ENCODE data around the gene FOXN4.
A peak's percentile ranks its signal among the peaks of the same experiment; 100 is the strongest.

FOXN4 gene

GRCh38 chr12:109277899-109278762 lies 31.0 kb downstream of the FOXN4 start:
- DNase-seq: no peak

- no peak for DNase-seq
Measured at GRCh38 chr12:109277255-109277898, 31.7 kb downstream of the FOXN4 start.

GRCh38 chr12:109276160-109276559 lies 32.9 kb downstream of the FOXN4 start:
- no peak for DNase-seq

DNA sequence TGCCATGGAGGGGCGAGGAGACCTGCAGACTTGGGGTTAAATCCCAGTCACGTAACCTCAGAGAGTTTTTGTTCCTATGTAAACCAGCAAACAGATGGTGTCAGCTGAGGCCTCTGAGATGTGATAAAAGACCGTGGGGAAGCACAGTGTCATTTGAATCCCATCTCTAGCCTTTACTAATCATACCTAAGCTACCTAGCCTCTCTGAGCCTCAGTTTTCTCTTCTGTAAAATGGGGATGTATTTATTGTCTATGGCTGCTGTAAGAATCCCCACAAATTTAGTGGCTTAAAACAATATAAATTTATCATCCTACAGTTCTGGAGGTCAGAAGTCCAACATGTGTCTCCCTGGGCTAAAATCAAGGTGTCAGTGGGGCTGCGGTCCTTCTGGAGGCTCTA lies 33.9 kb downstream of the FOXN4 start:
- DNase-seq: no peak

GRCh38 chr12:109274381-109274780 lies 34.7 kb downstream of the FOXN4 start:
- DNase-seq: no peak

DNA sequence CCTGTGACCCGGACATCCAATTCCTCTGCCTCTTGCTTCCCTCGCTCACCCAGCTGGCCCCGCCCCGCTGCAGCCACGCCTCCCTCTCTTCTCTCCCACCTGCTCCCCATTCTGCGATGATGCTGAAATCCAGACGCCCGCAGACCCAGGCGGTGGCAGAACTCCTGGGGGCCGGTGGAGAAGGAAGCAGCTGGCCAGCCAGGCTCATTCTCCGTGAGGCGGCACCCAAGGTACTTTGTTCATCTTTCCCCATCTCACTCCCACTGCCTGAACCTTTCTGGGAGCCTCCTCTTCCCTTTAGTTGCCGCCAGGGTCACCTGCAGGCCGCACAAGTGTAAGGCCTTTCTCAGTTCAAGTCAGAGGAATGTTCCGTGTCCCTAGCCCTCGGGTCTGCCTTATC lies 35.7 kb downstream of the FOXN4 start:
- DNase-seq: no peak

- no peak for DNase-seq
Measured at GRCh38 chr12:109271418-109271817, 37.7 kb downstream of the FOXN4 start.

DNA sequence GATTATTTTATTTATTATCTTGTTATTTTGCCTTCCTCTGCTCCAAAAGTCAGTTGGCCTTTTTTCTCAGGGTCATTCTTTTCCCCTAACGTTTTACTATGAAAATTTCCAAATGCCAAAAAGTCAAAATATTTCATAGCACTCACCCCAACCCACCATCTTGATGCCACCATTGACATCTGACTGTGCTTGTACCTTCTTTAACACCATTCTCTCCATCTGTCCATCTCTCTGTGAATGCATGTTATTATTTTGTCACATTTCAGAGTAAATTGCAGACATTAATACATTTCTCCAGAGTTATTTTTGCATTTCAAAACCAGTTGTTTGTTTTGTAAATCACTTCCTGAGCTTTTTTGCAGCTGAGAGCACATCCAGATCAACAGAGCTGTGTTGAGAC lies 38.6 kb downstream of the FOXN4 start:
- no peak for DNase-seq

DNA sequence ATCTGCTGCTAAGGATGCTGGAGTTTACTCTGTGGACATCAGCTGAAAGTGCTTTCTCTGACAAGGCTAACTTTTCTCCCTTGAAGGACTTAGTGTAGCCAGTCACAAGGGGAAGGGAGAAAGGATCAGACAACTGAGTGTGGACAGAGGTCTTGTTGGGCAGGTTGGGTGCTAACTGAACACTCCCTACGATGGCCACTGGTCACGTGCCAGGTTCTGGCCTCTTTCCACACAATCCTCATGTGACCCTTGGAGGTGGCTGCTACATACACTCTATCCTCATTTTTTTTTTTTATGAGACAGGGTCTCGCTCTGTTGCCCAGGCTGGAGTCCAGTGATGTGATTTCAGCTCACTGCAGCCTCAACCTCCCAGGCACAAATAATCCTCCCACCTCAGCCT lies 39.7 kb downstream of the FOXN4 start:
- DNase-seq: no peak

DNA sequence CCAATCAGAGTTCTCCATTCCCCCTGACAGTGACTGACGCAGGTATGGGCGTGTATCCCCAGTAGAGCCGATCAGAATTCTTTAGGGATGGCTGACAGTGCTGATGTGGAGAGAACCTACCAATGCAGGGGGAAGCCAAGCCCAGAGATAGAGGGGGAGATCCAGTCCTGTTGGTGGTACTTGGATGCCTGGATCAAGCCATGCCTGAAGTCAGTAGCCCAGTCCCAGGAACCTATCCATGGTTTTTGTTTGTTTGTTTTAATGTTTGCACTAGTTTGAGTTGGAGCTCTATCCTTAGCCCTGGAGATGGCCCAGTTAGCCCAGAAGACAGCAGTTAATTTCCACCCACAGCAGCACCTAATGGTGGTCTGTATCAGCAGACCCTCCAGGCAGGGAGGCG lies 40.2 kb downstream of the FOXN4 start:
- DNase-seq: no peak

DNA sequence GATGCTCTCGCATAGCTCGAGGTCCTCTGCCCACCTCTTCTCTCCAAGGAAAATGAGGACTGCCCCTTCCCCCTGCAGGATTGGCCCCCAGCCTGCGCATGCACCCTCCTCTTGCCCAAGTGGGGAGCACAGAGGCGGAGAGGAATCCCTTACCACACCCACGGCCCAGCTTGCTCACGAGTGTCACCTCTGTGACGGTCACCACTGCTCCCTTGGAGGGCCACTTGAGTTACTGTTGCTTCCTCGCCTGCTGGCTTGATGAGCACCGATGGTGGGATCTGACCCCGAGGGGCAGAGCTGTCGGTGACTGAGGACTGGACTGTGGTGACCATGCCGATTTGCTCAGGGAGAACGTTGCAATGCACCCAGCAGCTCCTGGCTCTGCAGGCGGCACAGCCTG lies 41.7 kb downstream of the FOXN4 start:
- no peak for DNase-seq

GRCh38 chr12:109266106-109266879 lies 42.8 kb downstream of the FOXN4 start:
- no peak for DNase-seq

GRCh38 chr12:109264943-109265650 lies 44.0 kb downstream of the FOXN4 start:
- no peak for DNase-seq

DNA sequence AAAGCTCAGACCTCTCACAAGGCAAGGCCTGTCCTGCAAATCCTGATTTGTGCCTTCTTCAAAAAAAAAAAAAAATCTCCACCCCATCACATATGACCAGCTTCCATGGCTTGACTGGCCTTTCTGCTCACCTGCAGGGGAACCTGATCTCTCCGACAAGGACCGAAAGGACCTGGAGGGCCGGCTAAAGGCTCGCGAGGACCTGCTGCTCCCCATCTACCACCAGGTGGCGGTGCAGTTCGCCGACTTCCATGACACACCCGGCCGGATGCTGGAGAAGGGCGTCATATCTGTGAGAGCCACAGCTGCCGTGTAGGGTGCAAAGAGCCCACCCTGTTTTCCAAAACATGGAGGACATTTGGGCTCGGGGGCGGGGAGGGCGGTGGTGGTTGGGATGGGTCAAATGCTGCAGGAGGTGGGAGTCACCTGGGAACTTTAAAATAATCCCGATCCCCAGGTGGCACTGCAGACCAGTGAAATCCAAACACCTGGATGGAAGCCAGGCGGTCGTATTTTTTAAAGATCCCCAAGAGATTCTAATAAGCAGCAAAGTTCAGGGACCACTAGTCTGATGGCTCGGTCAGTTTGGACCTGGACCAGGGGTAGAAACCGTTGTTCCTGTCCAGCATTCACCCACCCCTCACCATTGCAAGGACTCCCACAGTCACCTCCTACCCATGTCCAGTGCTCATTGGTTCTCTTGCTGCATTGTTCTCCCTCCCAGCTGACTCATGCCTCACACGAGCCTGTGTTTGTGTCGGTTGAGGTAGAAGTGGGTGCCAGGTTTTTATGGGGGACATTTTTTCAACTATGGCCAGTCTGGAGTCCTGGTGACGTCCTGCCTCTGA lies 44.8 kb downstream of the FOXN4 start:
- peak; percentile 49 for DNase-seq

DNA sequence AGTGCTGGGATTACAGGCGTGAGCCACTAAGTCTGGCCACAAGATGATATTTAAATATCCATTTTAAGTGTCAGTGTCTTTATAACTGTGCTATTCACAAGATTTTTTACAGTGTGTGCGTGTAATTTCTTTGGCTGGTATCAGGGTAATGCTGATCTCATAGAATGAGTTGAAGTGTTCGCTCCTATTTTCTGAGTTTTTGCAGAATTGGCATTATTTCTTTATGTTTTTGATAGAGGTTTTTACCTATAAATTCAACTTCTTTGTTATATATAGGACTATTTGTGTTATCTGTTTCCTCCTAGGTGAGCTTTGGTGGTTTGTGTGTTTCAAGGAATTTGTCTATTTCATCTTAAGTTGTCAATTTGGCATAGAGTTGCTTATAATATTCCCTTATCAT lies 45.6 kb downstream of the FOXN4 start:
- no peak for DNase-seq

- DNase-seq: no peak
Measured at GRCh38 chr12:109261939-109262338, 47.1 kb downstream of the FOXN4 start.

- DNase-seq: no peak
Measured at GRCh38 chr12:109261087-109261486, 48.0 kb downstream of the FOXN4 start.

DNA sequence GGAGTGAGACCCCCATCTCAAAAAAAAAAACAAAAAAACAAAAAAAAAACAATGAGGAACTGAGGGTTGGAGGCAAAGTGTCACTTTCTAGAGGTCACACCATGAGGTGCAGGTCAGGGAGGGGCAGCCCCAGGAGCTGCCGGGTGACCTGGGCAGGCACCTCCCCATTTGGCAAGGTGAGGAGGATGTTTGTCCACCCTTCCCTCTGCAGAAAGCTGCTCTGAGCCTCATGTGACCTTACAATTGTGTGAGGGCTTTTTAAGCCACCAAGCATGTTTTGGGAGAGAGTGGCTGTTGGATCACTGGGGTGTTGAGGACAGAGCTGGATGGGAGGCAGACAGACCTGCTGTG lies 49.6 kb downstream of the FOXN4 start:
- no peak for DNase-seq

DNA sequence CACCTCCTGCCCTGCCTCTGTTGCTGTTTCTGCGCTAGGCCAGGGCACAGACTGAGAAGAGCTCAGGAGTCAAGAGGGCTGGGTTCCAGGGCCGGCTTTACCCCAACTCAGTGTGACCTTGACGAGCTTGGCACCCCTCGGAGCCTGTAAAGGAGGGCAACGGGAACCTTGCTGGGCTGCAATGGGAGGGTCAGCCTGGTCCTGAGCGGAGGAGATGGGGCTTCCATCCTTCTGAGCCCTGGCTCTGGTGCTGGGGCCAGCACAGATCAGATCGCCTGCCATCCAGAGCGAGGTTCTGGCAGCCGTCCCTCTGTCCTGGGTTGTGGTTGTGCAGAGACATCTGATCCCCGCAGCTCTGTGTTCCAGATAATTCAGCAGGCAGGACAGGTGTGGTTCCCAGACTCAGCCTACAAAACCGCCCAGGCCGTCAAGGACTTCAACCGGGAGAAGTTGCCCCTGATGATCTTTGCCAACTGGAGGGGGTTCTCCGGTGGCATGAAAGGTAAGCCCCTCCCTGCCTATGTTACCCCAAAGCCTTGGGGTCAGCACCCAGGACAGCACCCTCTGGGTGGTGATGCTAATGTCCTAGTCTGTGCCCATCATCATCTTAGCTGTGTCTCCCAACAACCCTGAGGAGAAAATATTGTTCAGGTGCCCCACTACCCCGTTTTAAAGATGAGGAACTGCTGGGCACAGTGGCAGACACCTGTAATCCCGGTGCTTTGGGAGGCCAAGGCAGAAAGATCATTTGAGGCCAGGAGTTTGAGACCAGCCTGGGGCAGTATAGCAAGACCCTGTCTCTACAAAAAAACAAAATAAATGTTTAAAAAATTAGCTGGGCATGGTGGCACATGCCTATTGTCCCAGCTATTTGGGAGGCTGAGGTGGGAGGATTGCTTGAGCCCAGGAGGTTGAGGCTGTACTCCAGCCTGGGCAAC lies 50.2 kb downstream of the FOXN4 start:
- DNase-seq: no peak

- DNase-seq: no peak
Measured at GRCh38 chr12:109258201-109258600, 50.9 kb downstream of the FOXN4 start.

GRCh38 chr12:109256011-109256410 lies 53.1 kb downstream of the FOXN4 start:
- DNase-seq: no peak

Data from activated CD4-positive, alpha-beta T cell treated with anti-CD3 and anti-CD28 coated beads, Interleukin-2, amount 50 U/mL, for 16 hours (primary cell).